H1 (cell line): ENCODE measurements around the gene GATA5. TPM values are rescaled to one million over a fixed set of nuclear protein-coding genes. Genes with fewer than 3 reads are reported as not detected.

ENCODE experiments used
- RNF2 ChIP-seq: fragments of 200-900, 300-1000 bp; sonication (generic); IDR thresholded peaks from 2 replicates; pipeline ENCODE4 v1.7.1; 2016; ENCODE audit warnings: borderline replicate concordance, low read depth, mild to moderate bottlenecking, antibody characterized with exemption, low read length; ENCODE audit not compliant: poor library complexity, severe bottlenecking; ENCODE audit errors: missing control alignments
- RXRA ChIP-seq: IDR thresholded peaks from 2 replicates; pipeline ENCODE4 v1.6.1; 2011; ENCODE audit warnings: low read depth, mild to moderate bottlenecking, low read length, moderate library complexity; ENCODE audit not compliant: insufficient read depth
- polyA plus RNA-seq, 7 experiments: library from polyadenylated mRNA; depleted of rRNA in 3 of 7; stranded (reverse) in 5 of 7; unstranded in 2 of 7; fragments of >200 nt in 5 of 7; fragments of 200-250 nt in 2 of 7; gene quantifications; 1 replicate in 5 of 7; 2 replicates in 1 of 7; 4 replicates in 1 of 7; pipeline versions ENCODE4 v1.2.1 to v1.2.3, GENCODE V29; 2011 to 2013; ENCODE audit warnings: missing spikeins in 2 of 7, mixed read lengths in 2 of 7
- total RNA-seq: library from RNA; stranded (reverse); fragmentation: NEBNext Ultra II Directional; extraction: Animal tissue kit (Norgen Biotek cat#: 25700); gene quantifications from 2 replicates; pipeline ENCODE4 v1.2.1, GENCODE V29; 2021

GATA5 gene
- total and polyA plus RNA-seq, 2 of the 8 experiments (the other 6 are each of a cell fraction or from before 2014, with no cell fraction given), result 0.08 to 0.11 TPM

DNA sequence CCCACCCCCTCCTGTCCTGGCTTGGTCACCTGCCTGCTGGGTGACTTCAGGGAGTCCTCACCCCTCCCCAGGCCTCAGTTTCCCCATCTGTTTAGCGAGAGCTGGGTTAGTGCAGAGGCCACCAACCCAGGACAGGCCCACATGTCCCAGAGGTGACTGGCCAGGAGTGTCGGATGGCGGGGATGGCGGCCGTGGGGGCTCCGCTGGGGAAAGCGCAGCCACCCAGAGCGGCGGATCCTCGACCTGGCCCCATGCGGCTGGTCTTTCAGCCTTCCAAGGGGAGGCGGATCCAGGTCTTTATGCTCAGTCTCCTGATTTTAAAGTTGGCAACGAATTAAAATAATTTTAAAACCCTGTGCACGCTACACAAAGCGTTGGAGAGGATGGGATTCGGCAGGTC lies 31.0 kb upstream of the GATA5 start (continued):
- TF ChIP-seq RNF2 (no peak), RXRA (no peak)
